Hematopoietic multipotent progenitor cell treated with erythropoietin and hydrocortisone succinate and interleukin-3 and kit ligand, for 4 days (in vitro differentiated cells): ENCODE results near the gene CHRDL1.
"Not testable (repeated sequence)": the region's sequence is repeated elsewhere in the genome, so short reads cannot be mapped to it uniquely, and the experiment has no call there.

Source experiments
- DNase-seq: peaks from one replicate; pipeline ENCODE4 v3.0.0-alpha.2; 2015

The CHRDL1 gene

GRCh38 chrX:110654280-110654679, 141.3 kb downstream of the CHRDL1 start:
- not testable (repeated sequence) for DNase-seq

GRCh38 chrX:110646386-110646785, 149.2 kb downstream of the CHRDL1 start:
- DNase-seq = no peak
